Esophagus squamous epithelium (tissue), 5 donors: ENCODE results near the gene TIMP4. TPM values are rescaled to one million over a fixed set of nuclear protein-coding genes. Genes with fewer than 3 reads are reported as not detected.

Experiments
- DNase-seq: peaks from one replicate; lab custom pipeline; 2025; lab: John Stamatoyannopoulos, UW
- H3K27ac ChIP-seq, 4 donors: fragments of 200-600 bp; sonication (generic); one replicate each; pipeline ENCODE4 v1.5.1; 2016 to 2019; ENCODE audit warnings: mild to moderate bottlenecking in 1 of 4
- H3K27me3 ChIP-seq, 4 donors: fragments of 200-600 bp; sonication (generic); 1 replicate in 3 of 4; 2 replicates in 1 of 4; pipeline versions ENCODE4 v1.5.1 to v1.6.0; 2017 to 2021; ENCODE audit warnings: antibody characterized with exemption in 1 of 4
- H3K36me3 ChIP-seq, 3 donors: fragments of 200-600 bp; sonication (generic); one replicate each; pipeline ENCODE4 v1.5.1; 2016 to 2019
- H3K4me1 ChIP-seq, 3 donors: fragments of 200-600 bp; sonication (generic); one replicate each; pipeline ENCODE4 v1.5.1; 2017 to 2019
- H3K4me3 ChIP-seq, 4 donors: fragments of 200-600 bp; sonication (generic); 1 replicate in 3 of 4; 2 replicates in 1 of 4; pipeline ENCODE4 v1.5.1; 2016 to 2019; ENCODE audit warnings: mild to moderate bottlenecking in 2 of 4, moderate library complexity in 1 of 4
- H3K9me3 ChIP-seq, 3 donors: fragments of 200-600 bp; sonication (generic); one replicate each; pipeline ENCODE4 v1.5.1; 2016 to 2019
- CTCF ChIP-seq, 6 experiments: fragments of 450-650 bp in 4 of 6; fragments of 200-600 bp in 2 of 6; sonication (generic) in 2 of 6; IDR thresholded peaks; one replicate each; pipeline ENCODE4 v1.5.1; 2016 to 2019; ENCODE audit warnings: antibody characterized with exemption in 6 of 6, mild to moderate bottlenecking in 4 of 6, moderate library complexity in 4 of 6
- POLR2A ChIP-seq, 4 donors: fragments of 450-650 bp; IDR thresholded peaks; one replicate each; pipeline ENCODE4 v1.6.1; 2017; ENCODE audit warnings: antibody characterized with exemption in 4 of 4, mild to moderate bottlenecking in 4 of 4, moderate library complexity in 3 of 4
- WGBS, 2 donors: methylation state at CpG; one replicate each; pipeline ENCODE4 v1.1.5; 2018; 5-methylcytosine and 5-hydroxymethylcytosine counted together
- intact Hi-C: fragments of 100-400 bp; cut with DNase I; formaldehyde crosslinking; loops from one replicate; pipeline ENCODE4 v1.15.0; 2022
- total RNA-seq, 4 donors: library from RNA; depleted of rRNA; stranded (reverse); fragments of >200 nt; gene quantifications; one replicate each; pipeline ENCODE4 v1.1.0, GENCODE V29; 2016
- donor health status: DM: yes; HTN: yes; CAD: no.

TIMP4 gene
- total RNA-seq, 4 donors from 2014 or later = 0.23 to 8.6 (median 4.0) TPM

GRCh38 chr3:12115849-12116248 lies 42.9 kb downstream of the TIMP4 start:
- Histone ChIP-seq H3K9me3 (peaks cover 0 to 3% (median 0%) of the 10 kb centered on the region in 3 donors), H3K27me3 (peaks cover 0 to 35% (median 0%) of the 10 kb centered on the region in 4 donors), H3K4me1 (no peaks in the 10 kb centered on the region), H3K27ac (no peak overlapping the region), H3K36me3 (no peaks in the 10 kb centered on the region), H3K4me3 (no peak overlapping the region)
- DNase-seq = no peak
- WGBS, 2 donors = 43 to 66% methylated on average over 3 of the region's 3 CpGs
- intact Hi-C loops = no loop called here
- TF ChIP-seq CTCF (IDR thresholded peaks at IDR 0.05) (no peak), POLR2A (IDR thresholded peaks at IDR 0.05) (no peak)

- Histone ChIP-seq H3K4me3 (no peak overlapping the region), H3K4me1 (no peaks in the 10 kb centered on the region), H3K36me3 (no peaks in the 10 kb centered on the region), H3K27ac (no peak overlapping the region), H3K27me3 (peaks cover 0 to 32% (median 0%) of the 10 kb centered on the region in 4 donors), H3K9me3 (peaks cover 0 to 7% (median 0%) of the 10 kb centered on the region in 3 donors)
- 66 to 79% methylated on average over 3 of the region's 3 CpGs for WGBS, 2 donors
- no peak for DNase-seq
- intact Hi-C loops = no loop called here
- TF ChIP-seq CTCF (IDR thresholded peaks at IDR 0.05) (no peak), POLR2A (IDR thresholded peaks at IDR 0.05) (no peak)
Measured at GRCh38 chr3:12115104-12115503, 43.6 kb downstream of the TIMP4 start.

GRCh38 chr3:12114251-12114650 lies 44.5 kb downstream of the TIMP4 start:
- Histone ChIP-seq H3K4me3 (no peak overlapping the region), H3K4me1 (no peaks in the 10 kb centered on the region), H3K36me3 (no peaks in the 10 kb centered on the region), H3K9me3 (peaks cover 0 to 7% (median 0%) of the 10 kb centered on the region in 3 donors), H3K27me3 (peaks cover 0 to 25% (median 0%) of the 10 kb centered on the region in 4 donors), H3K27ac (no peak overlapping the region)
- intact Hi-C loops = no loop called here
- no peak for DNase-seq
- no peak for TF ChIP-seq CTCF (IDR thresholded peaks at IDR 0.05)
- TF ChIP-seq POLR2A (IDR thresholded peaks at IDR 0.05) = no peak

- H3K36me3 ChIP-seq = no peaks in the 10 kb centered on the region
- no peak for TF ChIP-seq CTCF (IDR thresholded peaks at IDR 0.05)
- no peak for TF ChIP-seq POLR2A (IDR thresholded peaks at IDR 0.05)
- H3K4me3 ChIP-seq = no peak overlapping the region
- H3K4me1 ChIP-seq = no peaks in the 10 kb centered on the region
- no peak overlapping the region for H3K27ac ChIP-seq
- peaks cover 0 to 10% (median 0%) of the 10 kb centered on the region in 4 donors for H3K27me3 ChIP-seq
- WGBS, 2 donors = 68 to 72% methylated on average over 8 of the region's 8 CpGs
- no peak for DNase-seq
- intact Hi-C loops = no loop called here
- H3K9me3 ChIP-seq = peaks cover 0 to 7% (median 0%) of the 10 kb centered on the region in 3 donors
Measured at GRCh38 chr3:12107071-12107713, 51.5 kb downstream of the TIMP4 start.

Other genes with a start within 250 kb of the TIMP4 start
- 1 to 10 TPM in 1 of 4 donors, under 1 TPM in 2, not detected in 1; 0.09 to 2.1 (median 0.76) TPM for gene SYN2, start 154.5 kb downstream of the TIMP4 start, total RNA-seq
- 10 to 100 TPM in 3 of 4 donors, 1 to 10 TPM in 1; 6.3 to 13.8 (median 11.4) TPM for gene PPARG, start 130.2 kb upstream of the TIMP4 start, total RNA-seq